Measurements from ENCODE around the gene UNC45B. TPM values are rescaled to one million over a fixed set of nuclear protein-coding genes. Genes with fewer than 3 reads are reported as not detected.
"Not testable (repeated sequence)": the region's sequence is repeated elsewhere in the genome, so short reads cannot be mapped to it uniquely, and the experiment has no call there.

UNC45B gene
- polyA plus RNA-seq, 1 of the 3 experiments (the other 2 are of a cell fraction) = not detected

GRCh38 chr17:35179379-35179778 lies 31.8 kb downstream of the UNC45B start:
- H4K20me1 ChIP-seq (ENCODE audit: insufficient read depth); CTCF ChIA-PET; H3K9me3 ChIP-seq; H3K79me2 ChIP-seq (ENCODE audit: insufficient read depth); H3K4me2 ChIP-seq; H3K9ac ChIP-seq; H2AFZ ChIP-seq (ENCODE audit: low read depth); H3K27ac ChIP-seq (ENCODE audit: low read depth in 2 of 2, low read length in 1 of 2); H3F3A ChIP-seq (replicated peaks; ENCODE audit: insufficient read depth); H3K36me3 ChIP-seq (replicated peaks in 1 of 2; ENCODE audit: control insufficient read depth in 1 of 2, insufficient read depth in 2 of 2, low read length in 1 of 2); H3K9me2 ChIP-seq; H3K4me3 ChIP-seq (ENCODE audit: low read depth in 2 of 2, low read length in 1 of 2); H3K4me1 ChIP-seq (ENCODE audit: control insufficient read depth in 1 of 2, insufficient read depth in 2 of 2, low read depth in 1 of 2, low read length in 1 of 2); POLR2A ChIA-PET; DNase-seq: not testable (repeated sequence)
- WGBS (ENCODE audit: low lambda C conversion rate) = 7% methylated on average over 5 of the region's 5 CpGs
- peaks cover 32% of the 10 kb centered on the region; the same call in 1 of the 2 replicates for H3K27me3 ChIP-seq (ENCODE audit: insufficient read depth)

- Histone ChIP-seq H3K4me2 (no peak overlapping the region), H3K9me2 (no peaks in the 10 kb centered on the region), H3K9me3 (no peaks in the 10 kb centered on the region), H3K27me3 (ENCODE audit: insufficient read depth) (peaks cover 8% of the 10 kb centered on the region; the same call in 1 of the 2 replicates), H3K79me2 (ENCODE audit: insufficient read depth) (no peaks in the 10 kb centered on the region), H3F3A (replicated peaks; ENCODE audit: insufficient read depth) (no peaks in the 10 kb centered on the region), H4K20me1 (ENCODE audit: insufficient read depth) (no peaks in the 10 kb centered on the region), H3K4me1 (ENCODE audit: control insufficient read depth in 1 of 2, insufficient read depth in 2 of 2, low read depth in 1 of 2, low read length in 1 of 2) (no peaks in the 10 kb centered on the region), H3K27ac (ENCODE audit: low read depth in 2 of 2, low read length in 1 of 2) (no peak overlapping the region), H2AFZ (ENCODE audit: low read depth) (no peak overlapping the region), H3K9ac (no peak overlapping the region), H3K4me3 (ENCODE audit: low read depth in 2 of 2, low read length in 1 of 2) (no peak overlapping the region), H3K36me3 (replicated peaks in 1 of 2; ENCODE audit: control insufficient read depth in 1 of 2, insufficient read depth in 2 of 2, low read length in 1 of 2) (no peaks in the 10 kb centered on the region)
- ChIA-PET CTCF (no interaction called here), POLR2A (no interaction called here)
- WGBS (ENCODE audit: low lambda C conversion rate) = 18% methylated on average over 3 of the region's 6 CpGs
- DNase-seq = no peak
- TF ChIP-seq USF1 (IDR thresholded peaks at IDR 0.05; ENCODE audit: borderline replicate concordance, low read depth) (no peak), MEF2A (IDR thresholded peaks at IDR 0.05; ENCODE audit: borderline replicate concordance, low read depth) (no peak), JUND (IDR thresholded peaks at IDR 0.05) (no peak), GATA2 (CRISPR knock-in tag; IDR thresholded peaks at IDR 0.05) (no peak), NRF1 (IDR thresholded peaks at IDR 0.05; ENCODE audit: low read depth, low read length) (no peak), MXI1 (IDR thresholded peaks at IDR 0.05; ENCODE audit: low read depth, low read length) (no peak), IRF3 (IDR thresholded peaks at IDR 0.05; ENCODE audit: low read depth, low read length) (no peak), TAF1 (IDR thresholded peaks at IDR 0.05; ENCODE audit: borderline replicate concordance, low read depth, low read length) (no peak), REST (IDR thresholded peaks at IDR 0.05; ENCODE audit: low read depth, low read length) (no peak), USF2 (IDR thresholded peaks at IDR 0.05; ENCODE audit: borderline replicate concordance, low read depth, low read length) (no peak), CHD2 (IDR thresholded peaks at IDR 0.05; ENCODE audit: low read length, partially characterized antibody) (no peak), ZBTB33 (IDR thresholded peaks at IDR 0.05; ENCODE audit: borderline replicate concordance, low read depth) (no peak), PBX3 (IDR thresholded peaks at IDR 0.05) (no peak), SIN3A (IDR thresholded peaks at IDR 0.05; ENCODE audit: borderline replicate concordance, low read depth, low read length) (no peak), NFIC (IDR thresholded peaks at IDR 0.05; ENCODE audit: borderline replicate concordance) (no peak), ELF1 (IDR thresholded peaks at IDR 0.05) (no peak), FOXJ3 (CRISPR knock-in tag; IDR thresholded peaks at IDR 0.05) (no peak), RAD21 (IDR thresholded peaks at IDR 0.05; ENCODE audit: low read length) (no peak), EP300 (IDR thresholded peaks at IDR 0.05; ENCODE audit: borderline replicate concordance in 1 of 2, low read depth in 1 of 2, low read length in 1 of 2) (no peak)
These were observed 35.7 kb downstream of the UNC45B start for GRCh38 chr17:35183332-35183731.
